WI38 (cell line): ENCODE results near the gene PTPN4.

Experiments
- H3K4me3 ChIP-seq: 2 replicates; pipeline ENCODE4 v1.5.1; 2011; ENCODE audit warnings: low read depth, mild to moderate bottlenecking, control low read depth, low read length
- TF ChIP-seq, protein P1 (sequence below): IDR thresholded peaks from 2 replicates; pipeline ENCODE4 v1.5.1; 2012; ENCODE audit warnings: low read depth, mild to moderate bottlenecking, control low read depth, low read length

The PTPN4 gene

DNA sequence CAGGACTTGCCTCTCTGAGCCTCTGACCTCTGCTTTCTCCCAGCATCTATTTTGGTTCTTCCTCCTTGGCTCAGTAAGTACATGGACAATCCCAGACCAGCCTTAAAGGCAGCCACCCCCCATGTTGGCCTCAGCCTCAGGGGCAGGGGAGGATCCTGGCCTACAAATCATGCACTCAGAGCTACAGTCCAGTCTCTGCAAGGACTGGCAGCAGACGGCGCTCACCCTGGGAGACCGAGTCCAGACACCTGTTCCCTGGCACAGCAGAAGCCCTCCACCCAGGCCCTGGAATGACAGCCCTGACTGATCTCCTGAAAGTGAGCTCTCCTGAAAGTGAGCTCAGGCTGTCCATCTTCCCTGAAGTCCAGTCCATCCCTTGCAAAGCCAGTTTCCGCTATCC is 25.7 kb upstream of the PTPN4 start:
- TF ChIP-seq, protein P1, sequence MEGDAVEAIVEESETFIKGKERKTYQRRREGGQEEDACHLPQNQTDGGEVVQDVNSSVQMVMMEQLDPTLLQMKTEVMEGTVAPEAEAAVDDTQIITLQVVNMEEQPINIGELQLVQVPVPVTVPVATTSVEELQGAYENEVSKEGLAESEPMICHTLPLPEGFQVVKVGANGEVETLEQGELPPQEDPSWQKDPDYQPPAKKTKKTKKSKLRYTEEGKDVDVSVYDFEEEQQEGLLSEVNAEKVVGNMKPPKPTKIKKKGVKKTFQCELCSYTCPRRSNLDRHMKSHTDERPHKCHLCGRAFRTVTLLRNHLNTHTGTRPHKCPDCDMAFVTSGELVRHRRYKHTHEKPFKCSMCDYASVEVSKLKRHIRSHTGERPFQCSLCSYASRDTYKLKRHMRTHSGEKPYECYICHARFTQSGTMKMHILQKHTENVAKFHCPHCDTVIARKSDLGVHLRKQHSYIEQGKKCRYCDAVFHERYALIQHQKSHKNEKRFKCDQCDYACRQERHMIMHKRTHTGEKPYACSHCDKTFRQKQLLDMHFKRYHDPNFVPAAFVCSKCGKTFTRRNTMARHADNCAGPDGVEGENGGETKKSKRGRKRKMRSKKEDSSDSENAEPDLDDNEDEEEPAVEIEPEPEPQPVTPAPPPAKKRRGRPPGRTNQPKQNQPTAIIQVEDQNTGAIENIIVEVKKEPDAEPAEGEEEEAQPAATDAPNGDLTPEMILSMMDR: no peak
- no peak overlapping the region for H3K4me3 ChIP-seq

DNA sequence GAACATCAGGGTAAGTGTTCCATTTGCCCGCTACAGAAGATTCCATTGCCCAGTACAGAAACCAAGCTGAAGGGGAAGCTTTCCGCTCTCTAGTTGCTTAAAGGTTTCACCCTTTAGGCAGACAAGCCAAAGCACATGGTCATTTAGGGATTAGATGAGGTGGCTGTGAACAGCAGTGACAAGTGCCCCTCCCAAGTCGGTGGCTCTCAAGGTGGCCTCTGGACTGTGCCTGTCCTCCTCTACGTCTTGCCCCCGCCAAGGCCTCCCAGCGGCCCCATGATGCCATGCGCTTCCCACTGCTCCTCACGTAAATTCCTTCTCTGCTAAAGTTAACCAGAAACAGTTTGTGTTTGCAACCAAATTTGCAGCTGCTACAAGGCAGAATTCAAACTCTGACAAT is 24.2 kb upstream of the PTPN4 start:
- TF ChIP-seq, protein P1: no peak
- no peak overlapping the region for H3K4me3 ChIP-seq

DNA sequence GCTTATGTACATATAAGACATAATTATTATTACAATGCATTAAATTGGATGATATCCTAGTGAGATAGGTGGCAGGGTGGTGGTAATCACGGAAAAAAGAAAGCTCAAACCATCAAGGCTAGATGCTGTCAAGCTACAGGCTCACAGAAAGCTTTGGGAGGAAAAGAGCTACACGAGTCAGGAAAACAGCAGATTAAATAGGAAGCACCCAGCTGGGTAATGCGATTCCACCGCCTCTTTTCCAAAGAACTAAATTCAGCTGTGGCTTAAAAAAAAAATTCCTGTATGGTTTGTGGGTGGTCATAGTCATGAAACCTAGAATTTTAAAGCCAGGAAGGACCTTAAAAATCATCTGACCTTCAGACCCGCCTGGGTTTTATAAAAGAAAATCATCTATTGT is 23.7 kb upstream of the PTPN4 start:
- H3K4me3 ChIP-seq: no peak overlapping the region
- TF ChIP-seq, protein P1: no peak

DNA sequence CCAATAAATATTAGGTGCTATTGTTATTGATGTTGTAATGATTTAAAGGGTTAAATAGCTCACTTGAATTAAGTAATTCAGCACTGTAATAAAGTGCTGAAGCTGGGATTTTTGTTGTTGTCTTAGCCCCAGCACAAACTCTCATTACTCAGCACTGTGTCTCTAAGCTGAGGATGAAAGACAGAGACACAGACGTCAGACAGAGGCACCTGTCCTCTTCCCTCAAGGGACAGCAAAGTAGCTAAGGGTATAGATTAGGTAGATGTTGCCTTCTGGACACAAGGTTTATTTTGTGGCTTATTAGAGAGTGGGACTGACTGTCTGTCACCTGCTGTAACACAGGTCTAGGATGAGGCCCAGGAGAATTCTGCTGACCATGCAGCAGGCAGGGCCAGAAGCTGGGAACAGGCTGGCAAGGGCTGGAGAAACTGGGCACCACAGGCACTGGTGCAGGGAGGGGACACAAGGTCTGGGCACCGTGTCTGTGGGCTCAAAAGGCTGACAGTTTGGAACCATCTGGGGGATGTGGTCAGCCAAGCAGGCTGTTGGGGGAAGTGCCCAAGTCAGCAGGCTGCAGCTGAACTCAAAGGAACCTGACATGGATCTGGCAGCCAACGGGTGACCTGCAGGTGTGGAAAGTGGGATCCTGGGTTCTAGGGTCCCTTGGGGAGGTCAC is 20.0 kb upstream of the PTPN4 start:
- H3K4me3 ChIP-seq: no peak overlapping the region
- TF ChIP-seq, protein P1: no peak

DNA sequence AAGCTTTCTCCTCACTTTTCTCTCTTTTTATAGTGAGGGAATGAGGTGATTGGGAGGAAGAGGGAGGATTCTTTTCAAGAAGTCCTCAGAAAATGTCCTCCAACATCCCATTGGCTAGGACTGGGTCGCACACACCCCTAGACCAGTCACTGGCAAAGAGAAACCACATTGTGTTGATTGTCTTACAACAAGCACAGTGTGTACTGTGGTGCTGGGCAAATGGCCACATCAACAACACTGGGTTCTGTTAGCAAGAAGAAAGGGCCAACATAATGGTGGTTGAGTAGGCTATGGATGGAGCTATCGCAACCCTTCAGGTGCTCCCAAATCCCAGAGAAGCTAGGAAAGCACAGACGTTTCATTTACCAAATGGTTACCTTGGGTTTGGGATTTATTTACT is 18.7 kb upstream of the PTPN4 start:
- no peak overlapping the region for H3K4me3 ChIP-seq
- TF ChIP-seq, protein P1: no peak

DNA sequence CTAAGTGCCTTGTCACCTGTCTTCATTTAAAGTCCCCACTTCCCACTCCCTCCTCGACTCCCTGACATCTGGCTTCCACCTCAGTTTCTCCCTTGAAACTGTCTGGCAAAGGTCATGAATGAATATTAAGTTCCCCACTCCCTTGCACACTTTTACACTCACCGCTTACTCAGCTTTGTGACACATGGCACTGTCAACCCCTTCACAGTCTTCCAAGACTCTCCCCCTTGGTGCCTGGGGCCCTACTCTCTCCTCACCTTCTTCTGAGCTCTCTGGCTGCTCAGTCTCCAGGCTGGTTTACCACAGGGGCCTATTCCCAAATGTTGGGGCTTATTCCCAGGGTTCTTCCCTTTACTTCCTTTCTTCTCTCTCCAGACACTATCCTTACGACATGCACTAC is 17.9 kb upstream of the PTPN4 start:
- TF ChIP-seq, protein P1: no peak
- no peak overlapping the region for H3K4me3 ChIP-seq

DNA sequence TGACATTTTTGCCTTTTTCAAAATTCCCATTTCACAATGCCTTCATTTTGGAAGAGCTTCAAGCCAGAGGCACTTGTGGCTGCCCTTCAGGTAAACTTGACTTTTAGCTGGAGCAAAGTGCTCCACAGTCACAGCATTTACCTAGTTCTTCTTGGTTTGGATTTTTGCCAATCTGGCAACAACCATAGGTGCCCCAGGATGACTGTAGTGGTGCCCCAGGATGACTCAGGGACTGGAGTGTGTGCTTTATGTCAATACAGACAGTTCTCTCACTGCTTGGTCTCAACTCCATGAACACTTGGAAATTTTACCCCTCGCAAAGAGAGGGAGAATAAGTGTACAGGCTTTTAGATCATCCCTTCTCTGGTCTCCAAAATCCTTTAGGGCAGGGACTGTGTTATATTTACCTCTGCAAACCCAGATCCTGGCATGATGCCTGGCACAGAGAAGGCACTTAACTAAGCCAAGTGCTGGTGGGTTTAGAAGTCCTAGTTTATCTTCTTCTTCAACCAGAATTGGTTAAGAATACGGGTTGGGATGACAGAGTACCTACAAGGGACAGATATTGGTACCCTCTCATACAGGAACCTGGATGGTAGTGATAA is 15.3 kb upstream of the PTPN4 start:
- H3K4me3 ChIP-seq: no peak overlapping the region
- TF ChIP-seq, protein P1: no peak
